Right lobe of liver (tissue), 4 donors: ENCODE data around the gene TP53BP1.

Experiments
- POLR2A ChIP-seq: fragments of 450-650 bp; IDR thresholded peaks from one replicate; pipeline ENCODE4 v1.6.1; 2017; ENCODE audit warnings: antibody characterized with exemption, mild to moderate bottlenecking
- TF ChIP-seq, protein P1 (sequence below), 4 donors: fragments of 200-600 bp in 3 of 4; fragments of 450-650 bp in 1 of 4; IDR thresholded peaks; one replicate each; pipeline versions ENCODE4 v1.5.1 to v1.8.0; 2016 to 2022; ENCODE audit warnings: antibody characterized with exemption in 4 of 4, mild to moderate bottlenecking in 2 of 4
- donor health status: DM: no; HTN: no; CAD: no.
- donor health status: DM: no; HTN: no; CAD: no.
- donor health status: DM: no; HTN: yes; CAD: no.

DNA sequence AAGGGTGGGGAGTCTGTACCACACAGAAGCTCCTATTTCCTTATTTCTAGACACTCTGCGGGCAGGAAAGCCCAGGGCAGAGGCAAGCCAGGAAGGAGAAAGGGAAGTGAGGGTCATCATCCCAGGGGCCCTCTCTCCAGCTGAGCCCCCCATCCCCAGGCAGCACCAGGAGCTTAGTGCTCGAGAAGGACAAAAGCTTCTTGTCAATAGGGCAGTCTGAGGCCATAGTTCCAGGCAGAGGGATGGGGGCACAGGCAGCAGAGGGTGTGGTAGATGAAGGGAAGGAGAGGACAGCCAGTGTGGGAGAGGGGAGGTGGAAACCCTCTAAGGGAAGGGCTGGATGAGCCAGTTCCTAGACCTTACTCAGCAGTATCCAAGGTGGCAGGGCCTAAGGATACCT, 27.2 kb upstream of the TP53BP1 start:
- TF ChIP-seq, protein P1, sequence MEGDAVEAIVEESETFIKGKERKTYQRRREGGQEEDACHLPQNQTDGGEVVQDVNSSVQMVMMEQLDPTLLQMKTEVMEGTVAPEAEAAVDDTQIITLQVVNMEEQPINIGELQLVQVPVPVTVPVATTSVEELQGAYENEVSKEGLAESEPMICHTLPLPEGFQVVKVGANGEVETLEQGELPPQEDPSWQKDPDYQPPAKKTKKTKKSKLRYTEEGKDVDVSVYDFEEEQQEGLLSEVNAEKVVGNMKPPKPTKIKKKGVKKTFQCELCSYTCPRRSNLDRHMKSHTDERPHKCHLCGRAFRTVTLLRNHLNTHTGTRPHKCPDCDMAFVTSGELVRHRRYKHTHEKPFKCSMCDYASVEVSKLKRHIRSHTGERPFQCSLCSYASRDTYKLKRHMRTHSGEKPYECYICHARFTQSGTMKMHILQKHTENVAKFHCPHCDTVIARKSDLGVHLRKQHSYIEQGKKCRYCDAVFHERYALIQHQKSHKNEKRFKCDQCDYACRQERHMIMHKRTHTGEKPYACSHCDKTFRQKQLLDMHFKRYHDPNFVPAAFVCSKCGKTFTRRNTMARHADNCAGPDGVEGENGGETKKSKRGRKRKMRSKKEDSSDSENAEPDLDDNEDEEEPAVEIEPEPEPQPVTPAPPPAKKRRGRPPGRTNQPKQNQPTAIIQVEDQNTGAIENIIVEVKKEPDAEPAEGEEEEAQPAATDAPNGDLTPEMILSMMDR (IDR thresholded peaks at IDR 0.05) = no peak
- TF ChIP-seq POLR2A = no peak
